GM21528 (cell line): ENCODE measurements around the gene NCAM1.

Source experiments
- ATAC-seq: cut with Tn5 transposase; IDR thresholded peaks from one replicate; pipeline ENCODE4 v1.9.1; 2021; ENCODE audit warnings: mild to moderate bottlenecking, moderate library complexity; ENCODE audit not compliant: unreplicated experiment, low FRiP score

NCAM1 gene

DNA sequence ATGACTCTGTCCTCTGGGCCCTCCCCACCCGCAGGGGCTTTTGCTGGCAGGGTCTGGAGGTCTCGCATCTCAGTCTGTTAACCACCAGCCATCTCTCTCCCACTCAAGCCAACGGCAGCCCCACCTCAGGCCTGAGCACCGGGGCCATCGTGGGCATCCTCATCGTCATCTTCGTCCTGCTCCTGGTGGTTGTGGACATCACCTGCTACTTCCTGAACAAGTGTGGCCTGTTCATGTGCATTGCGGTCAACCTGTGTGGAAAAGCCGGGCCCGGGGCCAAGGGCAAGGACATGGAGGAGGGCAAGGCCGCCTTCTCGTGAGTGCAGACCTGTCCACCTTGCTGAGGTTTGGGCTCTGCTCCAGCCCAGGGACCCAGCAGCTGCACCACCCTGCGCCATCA, 308.9 kb downstream of the NCAM1 start:
- no peak for ATAC-seq

- ATAC-seq: no peak
Measured at GRCh38 chr11:113271551-113272245, 310.5 kb downstream of the NCAM1 start.

- ATAC-seq: no peak
Measured at GRCh38 chr11:113272281-113272680, 311.1 kb downstream of the NCAM1 start.

- no peak for ATAC-seq
Measured at GRCh38 chr11:113272927-113273615, 311.9 kb downstream of the NCAM1 start.

DNA sequence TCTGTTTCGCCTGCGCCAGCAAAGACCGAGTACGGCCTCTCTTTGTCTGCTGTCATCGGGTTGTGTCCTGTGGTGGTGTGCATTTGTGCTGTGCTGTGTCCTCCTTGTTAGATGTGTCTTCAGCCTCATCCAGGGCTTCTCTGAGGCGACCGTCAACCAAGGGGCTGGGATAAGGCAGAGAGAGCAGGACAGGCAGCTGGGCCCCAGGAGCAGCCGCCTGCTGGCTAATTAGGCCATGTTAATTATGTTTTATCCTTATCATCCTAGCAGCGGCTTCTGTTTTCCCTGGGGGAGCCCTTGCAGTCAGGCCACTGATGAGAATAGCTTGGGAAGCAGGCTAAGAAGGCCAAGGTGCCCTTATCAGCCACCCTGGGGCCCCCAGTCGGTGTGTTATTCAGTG, 312.5 kb downstream of the NCAM1 start:
- no peak for ATAC-seq

DNA sequence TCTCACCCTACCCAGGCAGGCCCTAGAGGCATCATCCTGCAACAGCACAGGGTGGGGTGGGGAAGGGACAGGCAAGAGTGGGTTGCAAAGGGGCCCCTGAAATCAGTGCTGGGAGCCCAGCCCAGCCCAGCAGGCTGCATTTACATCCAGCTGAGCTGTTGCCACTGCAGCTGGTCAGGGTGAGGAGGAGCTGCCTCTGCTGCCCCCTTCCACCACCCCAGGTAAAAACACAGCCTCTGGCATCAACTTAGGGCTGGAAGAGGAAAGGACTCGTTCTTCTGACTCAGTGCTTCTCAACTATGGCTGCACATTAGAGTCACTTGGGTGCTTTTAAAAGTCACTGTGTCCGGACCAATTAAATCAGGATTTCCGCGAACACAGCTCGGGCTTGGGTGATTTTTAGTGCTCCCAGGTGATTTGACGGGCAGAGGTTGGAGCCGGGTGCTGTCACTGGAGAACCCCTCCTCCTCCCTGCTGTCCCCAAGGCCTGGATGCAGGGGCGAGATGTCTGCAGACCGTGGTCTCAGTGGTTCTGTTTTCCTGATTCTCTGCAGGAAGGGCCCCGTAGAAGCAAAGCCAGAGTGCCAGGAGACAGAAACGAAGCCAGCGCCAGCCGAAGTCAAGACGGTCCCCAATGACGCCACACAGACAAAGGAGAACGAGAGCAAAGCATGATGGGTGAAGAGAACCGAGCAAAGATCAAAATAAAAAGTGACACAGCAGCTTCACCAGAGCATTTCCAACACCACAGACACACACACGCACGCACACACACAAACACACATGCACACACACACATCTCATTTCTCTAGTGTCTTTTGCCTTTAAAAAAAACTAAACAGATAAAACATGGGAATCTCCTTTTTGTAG, 313.7 kb downstream of the NCAM1 start:
- no peak for ATAC-seq

DNA sequence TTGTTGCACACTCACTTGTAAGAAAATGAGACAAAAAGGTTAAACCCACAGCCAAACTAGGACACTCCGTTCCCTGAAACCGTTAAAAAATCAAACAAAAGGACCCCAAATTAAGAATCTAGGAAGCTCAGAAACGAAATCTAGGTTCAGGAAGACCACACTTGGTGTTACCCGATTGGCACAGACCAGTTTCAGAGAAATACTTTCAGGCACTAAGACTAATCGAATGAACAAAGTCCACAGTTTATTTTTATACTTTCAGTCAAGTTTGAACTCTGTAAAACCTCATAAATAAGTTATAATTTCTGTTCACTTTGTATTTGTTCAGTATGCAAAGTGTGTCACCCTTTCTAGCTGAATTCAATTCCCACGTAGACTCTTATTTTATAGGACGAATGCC, 314.4 kb downstream of the NCAM1 start:
- ATAC-seq: no peak

DNA sequence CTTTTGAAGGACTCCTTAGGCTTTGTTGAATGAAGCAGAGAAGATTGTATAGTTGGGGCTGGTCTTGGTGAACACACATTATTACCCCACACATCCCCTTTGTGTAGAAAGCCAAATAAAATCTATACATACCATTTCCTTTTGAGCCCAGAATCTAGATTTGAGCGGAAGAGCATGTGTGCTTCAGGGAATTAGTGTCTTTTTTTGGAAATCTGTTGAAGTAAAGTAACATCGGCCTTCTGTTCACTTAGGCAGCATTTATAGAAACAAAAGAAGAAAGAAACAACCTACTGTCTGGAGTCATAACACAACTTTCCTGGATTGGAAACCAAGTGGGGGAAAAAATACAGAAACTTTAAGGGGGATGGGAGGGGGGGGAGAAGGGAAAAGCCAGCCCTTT, 315.2 kb downstream of the NCAM1 start:
- no peak for ATAC-seq

DNA sequence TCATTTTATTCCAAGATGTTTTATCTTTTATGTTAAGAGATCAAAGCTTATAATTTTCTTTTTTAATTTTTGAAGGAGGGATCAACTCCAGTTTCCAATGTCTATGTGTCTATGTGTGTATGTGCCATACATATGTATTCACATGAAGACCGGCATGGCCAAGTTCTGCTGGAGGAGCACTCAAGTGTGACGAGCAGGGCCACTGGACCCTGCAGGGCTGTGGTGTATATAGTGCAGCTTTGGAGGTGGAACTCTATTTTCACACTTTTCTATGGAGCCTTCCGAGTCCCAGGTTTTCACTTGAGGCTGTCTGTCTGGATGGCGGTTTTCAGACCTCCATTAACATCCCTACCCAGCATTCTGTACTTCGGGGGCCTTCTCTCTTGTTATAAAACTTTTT, 316.7 kb downstream of the NCAM1 start:
- no peak for ATAC-seq

- ATAC-seq: no peak
Measured at GRCh38 chr11:113278481-113278880, 317.3 kb downstream of the NCAM1 start.

GRCh38 chr11:113278925-113279324, 317.7 kb downstream of the NCAM1 start:
- ATAC-seq: no peak

DNA sequence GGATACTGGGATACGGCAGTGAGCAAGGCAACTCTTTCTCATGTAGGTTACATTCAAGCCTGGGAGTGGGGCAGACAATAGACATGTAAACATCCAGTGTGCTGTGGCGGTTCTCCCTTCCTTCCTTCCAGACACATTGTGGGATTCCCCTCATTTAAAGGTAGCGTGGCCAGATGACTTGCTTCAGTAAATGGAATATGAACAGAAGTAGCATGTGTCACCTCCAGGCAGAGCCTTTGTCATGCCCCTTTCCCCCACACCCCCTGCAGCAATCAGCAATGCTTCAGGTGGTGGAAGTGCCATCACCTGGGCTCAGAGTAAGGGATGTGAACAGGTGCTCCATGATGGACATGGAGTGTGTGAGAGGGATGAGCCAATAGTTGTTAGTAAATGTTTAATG, 318.4 kb downstream of the NCAM1 start:
- ATAC-seq: no peak

DNA sequence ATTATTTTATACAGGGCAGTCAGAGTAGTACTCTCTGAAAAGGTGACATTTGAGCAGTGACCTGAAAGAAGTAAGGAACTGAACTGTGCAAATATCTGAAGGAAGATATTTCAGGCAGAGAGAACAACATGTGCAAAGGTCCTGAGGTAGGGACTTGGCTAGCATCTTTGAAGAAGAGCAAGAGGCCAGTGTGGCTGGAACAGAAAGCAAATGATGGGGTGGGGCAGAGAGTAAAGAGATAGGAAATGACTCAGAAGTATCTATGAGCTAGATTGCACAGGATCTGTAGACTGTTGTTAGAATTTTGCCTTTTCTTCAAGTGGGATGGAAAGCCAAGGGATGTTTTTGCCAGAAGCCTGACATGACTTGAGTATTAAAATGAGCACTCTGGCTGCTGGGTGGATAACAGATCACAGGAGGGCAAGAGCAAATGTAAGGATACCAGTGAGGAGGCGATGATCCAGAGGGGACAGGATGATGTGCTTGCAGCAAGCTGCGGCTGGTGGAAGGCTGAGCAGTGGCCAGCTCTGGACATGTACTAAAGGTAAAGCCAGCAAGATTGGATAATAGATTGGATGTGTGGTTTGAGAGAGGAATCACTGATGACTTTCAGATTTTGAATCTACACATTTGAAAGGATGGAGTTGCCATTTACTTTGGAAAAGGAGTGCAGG, 320.0 kb downstream of the NCAM1 start:
- no peak for ATAC-seq

- no peak for ATAC-seq
Measured at GRCh38 chr11:113282898-113283437, 321.7 kb downstream of the NCAM1 start.

DNA sequence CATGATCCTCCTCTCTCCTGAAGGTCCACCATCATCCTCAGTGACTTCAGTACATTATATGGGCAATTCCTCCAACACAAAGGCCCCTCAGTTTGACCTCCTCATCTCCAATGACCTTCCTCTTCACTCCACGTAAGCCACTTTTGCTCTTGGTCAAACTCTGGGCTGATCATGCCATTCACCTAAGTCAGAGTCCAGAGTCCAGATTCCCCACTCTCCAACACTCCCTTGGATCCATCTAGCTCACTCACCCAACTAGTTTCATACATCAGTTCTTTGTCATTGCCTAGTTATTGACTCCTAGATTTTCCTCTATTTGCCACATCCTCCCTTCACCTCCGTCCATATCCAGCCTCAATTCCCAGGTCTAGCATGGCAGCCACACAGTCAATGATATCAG, 322.7 kb downstream of the NCAM1 start:
- ATAC-seq: no peak

DNA sequence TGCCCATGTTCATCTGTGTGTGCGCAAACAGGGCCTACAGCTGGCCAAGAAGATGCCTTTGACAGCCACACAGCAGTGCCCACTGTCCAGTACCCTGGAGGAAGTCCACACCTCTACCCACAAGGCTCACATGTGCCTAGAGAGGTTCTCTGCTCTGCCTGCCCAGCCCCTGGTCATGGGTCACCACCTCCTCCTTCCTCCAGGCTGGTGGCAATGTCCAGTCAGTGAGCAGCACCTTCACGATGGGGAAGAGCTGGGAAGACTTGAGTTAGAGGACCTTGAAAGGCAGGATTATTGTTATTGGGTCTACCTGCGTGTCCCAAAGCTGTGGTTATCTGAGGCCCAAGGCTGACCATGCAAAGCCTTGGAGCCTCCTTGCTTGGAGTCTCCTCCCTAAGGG, 324.8 kb downstream of the NCAM1 start:
- ATAC-seq: no peak

GRCh38 chr11:113286509-113287497, 325.6 kb downstream of the NCAM1 start:
- no peak for ATAC-seq

- ATAC-seq: no peak
Measured at GRCh38 chr11:113287801-113288200, 326.6 kb downstream of the NCAM1 start.

- ATAC-seq: no peak
Measured at GRCh38 chr11:113288286-113288863, 327.2 kb downstream of the NCAM1 start.
